ENCODE data around the gene HNRNPF. TPM values are rescaled to one million over a fixed set of nuclear protein-coding genes. Genes with fewer than 3 reads are reported as not detected.

HNRNPF gene
- total RNA-seq, 2 experiments from 2014 or later: 86.5 to 87.9 TPM

DNA sequence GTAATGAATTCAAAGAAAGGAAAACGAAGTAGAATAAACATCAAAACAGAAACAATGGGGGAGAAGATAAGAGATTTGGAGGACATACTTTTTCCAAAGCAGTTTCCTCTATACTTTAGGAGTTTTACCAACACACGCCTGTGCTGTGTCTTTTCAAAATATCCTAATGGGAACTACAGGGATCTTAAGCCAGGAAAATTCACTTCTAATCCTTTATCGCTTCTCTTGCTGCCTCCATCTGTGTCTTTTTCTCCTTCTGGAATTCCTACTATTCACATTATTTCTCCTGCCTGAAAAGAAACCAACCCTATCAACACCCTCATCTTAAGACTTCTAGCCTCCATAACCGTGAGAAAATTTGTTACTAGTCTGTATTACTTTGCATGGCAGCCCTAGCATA, 6.8 kb downstream of the HNRNPF start:
- ChIA-PET CTCF (no interaction called here), POLR2A (no interaction called here)
- H3K27me3 ChIP-seq (ENCODE audit: control insufficient read depth in 1 of 2, insufficient read depth in 2 of 2, low read length in 2 of 2): no peaks in the 10 kb centered on the region
- H3K27ac ChIP-seq (ENCODE audit: low read depth in 1 of 2, low read length in 2 of 2): peak overlapping the region in 1 of 2 donors; percentile 7
- no peak for ATAC-seq (ENCODE audit: poor library complexity)
- TF ChIP-seq, protein P1, sequence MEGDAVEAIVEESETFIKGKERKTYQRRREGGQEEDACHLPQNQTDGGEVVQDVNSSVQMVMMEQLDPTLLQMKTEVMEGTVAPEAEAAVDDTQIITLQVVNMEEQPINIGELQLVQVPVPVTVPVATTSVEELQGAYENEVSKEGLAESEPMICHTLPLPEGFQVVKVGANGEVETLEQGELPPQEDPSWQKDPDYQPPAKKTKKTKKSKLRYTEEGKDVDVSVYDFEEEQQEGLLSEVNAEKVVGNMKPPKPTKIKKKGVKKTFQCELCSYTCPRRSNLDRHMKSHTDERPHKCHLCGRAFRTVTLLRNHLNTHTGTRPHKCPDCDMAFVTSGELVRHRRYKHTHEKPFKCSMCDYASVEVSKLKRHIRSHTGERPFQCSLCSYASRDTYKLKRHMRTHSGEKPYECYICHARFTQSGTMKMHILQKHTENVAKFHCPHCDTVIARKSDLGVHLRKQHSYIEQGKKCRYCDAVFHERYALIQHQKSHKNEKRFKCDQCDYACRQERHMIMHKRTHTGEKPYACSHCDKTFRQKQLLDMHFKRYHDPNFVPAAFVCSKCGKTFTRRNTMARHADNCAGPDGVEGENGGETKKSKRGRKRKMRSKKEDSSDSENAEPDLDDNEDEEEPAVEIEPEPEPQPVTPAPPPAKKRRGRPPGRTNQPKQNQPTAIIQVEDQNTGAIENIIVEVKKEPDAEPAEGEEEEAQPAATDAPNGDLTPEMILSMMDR (IDR thresholded peaks at IDR 0.05): no peak
- Mint-ChIP-seq H3K9me3 (no peaks in the 10 kb centered on the region), H3K36me3 (ENCODE audit: low read depth) (peaks cover 76% of the 10 kb centered on the region), H3K4me3 (peak overlapping the region; percentile 79), H3K4me1 (ENCODE audit: low read depth) (peaks cover 84% of the 10 kb centered on the region), H3K27ac (peak overlapping the region; percentile 93), H3K27me3 (no peaks in the 10 kb centered on the region)
- intact Hi-C loops (cut with DNase I, micrococcal nuclease): no loop called here
- peaks cover 25% of the 10 kb centered on the region for H3K36me3 ChIP-seq (ENCODE audit: insufficient read depth, low read length)
- H3K4me1 ChIP-seq (ENCODE audit: insufficient read depth, low read length): peaks cover 74% of the 10 kb centered on the region
- no peaks in the 10 kb centered on the region for H3K9me3 ChIP-seq (ENCODE audit: control insufficient read depth in 1 of 2, insufficient read depth in 1 of 2, low read length in 2 of 2)
- DNase-seq: no peak
- H3K4me3 ChIP-seq (ENCODE audit: low read length): peak overlapping the region; percentile 10

DNA sequence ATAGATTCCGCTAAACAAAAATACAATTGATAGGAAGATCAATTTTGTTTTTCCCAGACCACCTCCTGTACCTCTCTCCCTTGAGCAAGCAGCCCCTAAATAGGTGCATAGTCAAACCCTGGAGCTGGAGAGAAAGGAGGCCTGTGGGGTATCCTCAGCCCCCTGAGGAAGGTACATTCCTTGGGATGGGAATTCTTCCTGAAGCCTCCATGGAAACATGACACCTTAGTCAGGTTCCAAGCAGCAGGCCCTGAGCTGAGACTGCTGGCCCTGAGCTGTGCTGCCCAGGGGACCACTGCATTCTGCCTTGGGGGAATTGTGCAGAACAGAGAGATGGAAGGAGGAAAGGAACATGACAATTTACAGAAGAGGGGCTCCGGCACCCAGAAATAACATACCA, 7.4 kb downstream of the HNRNPF start:
- peaks cover 25% of the 10 kb centered on the region for H3K36me3 ChIP-seq (ENCODE audit: insufficient read depth, low read length)
- ChIA-PET CTCF (no interaction called here), POLR2A (interaction anchor here (0.5 to 1.5 kb wide), 2 partner anchors 35 to 43 kb away, joined by 3 to 5 read pairs; partner anchors contain the start of gene ZNF487)
- Mint-ChIP-seq H3K36me3 (ENCODE audit: low read depth) (peaks cover 76% of the 10 kb centered on the region), H3K9me3 (no peaks in the 10 kb centered on the region), H3K4me1 (ENCODE audit: low read depth) (peaks cover 86% of the 10 kb centered on the region), H3K27ac (peak overlapping the region; percentile 93), H3K27me3 (no peaks in the 10 kb centered on the region), H3K4me3 (peak overlapping the region; percentile 79)
- TF ChIP-seq, protein P1 (IDR thresholded peaks at IDR 0.05): no peak
- H3K27ac ChIP-seq (ENCODE audit: low read depth in 1 of 2, low read length in 2 of 2): peak overlapping the region in 1 of 2 donors; percentile 7
- H3K4me3 ChIP-seq (ENCODE audit: low read length): no peak overlapping the region
- no peaks in the 10 kb centered on the region for H3K9me3 ChIP-seq (ENCODE audit: control insufficient read depth in 1 of 2, insufficient read depth in 1 of 2, low read length in 2 of 2)
- no peak for ATAC-seq (ENCODE audit: poor library complexity)
- peaks cover 75% of the 10 kb centered on the region for H3K4me1 ChIP-seq (ENCODE audit: insufficient read depth, low read length)
- H3K27me3 ChIP-seq (ENCODE audit: control insufficient read depth in 1 of 2, insufficient read depth in 2 of 2, low read length in 2 of 2): no peaks in the 10 kb centered on the region
- DNase-seq: no peak
- intact Hi-C loops (cut with DNase I, micrococcal nuclease): no loop called here

DNA sequence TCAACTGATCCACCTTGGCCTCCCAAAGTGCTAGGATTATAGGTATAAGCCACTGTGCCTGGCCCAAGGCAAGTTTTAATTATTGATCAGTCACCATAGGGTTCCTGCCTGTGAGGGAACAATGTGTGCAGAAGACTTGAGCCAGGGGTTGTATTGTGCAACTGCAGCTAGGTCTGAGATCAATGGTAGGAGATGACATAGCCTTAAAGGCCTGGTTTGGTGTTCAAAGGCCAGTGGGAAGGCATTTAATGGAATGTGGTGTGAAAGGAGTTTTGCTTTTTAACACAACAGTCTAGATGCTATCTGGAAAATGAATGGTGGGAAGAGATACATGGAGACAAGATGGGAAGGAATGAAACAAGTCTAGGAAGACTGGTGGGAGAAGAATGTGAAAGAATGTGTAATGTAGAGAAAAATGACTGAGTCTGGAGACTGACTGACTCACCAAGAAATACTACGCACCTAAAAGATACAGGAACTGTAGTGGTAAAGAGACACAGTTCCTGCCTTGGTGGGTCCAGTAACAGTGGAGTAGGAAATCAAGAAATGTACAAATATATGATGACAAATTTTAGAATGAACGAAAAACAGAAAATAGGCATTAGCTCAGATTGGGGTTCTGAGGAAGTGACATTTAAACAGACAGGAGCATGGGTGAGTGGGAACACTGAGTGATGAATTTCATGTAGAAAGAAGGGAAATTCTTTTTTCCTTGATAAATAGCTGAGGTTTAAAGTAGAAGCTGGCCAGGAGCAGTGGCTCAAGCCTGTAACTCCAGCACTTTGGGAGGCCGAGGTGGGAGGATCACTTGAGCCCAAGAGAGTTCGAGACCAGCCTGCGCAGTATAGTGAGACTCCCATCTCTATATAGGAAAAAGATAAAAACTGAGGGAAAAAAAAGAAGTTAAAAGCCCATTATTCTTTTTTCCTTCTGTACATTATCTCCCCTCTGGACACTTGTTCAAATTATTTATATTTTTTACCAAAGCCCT, 9.4 kb downstream of the HNRNPF start:
- H3K27ac ChIP-seq (ENCODE audit: low read depth in 1 of 2, low read length in 2 of 2): peak overlapping the region; percentile 92 to 94
- peaks cover 81% of the 10 kb centered on the region for H3K4me1 ChIP-seq (ENCODE audit: insufficient read depth, low read length)
- Mint-ChIP-seq H3K27ac (peak overlapping the region; percentile 93), H3K9me3 (no peaks in the 10 kb centered on the region), H3K36me3 (ENCODE audit: low read depth) (peaks cover 82% of the 10 kb centered on the region), H3K4me1 (ENCODE audit: low read depth) (peaks cover 88% of the 10 kb centered on the region), H3K27me3 (no peaks in the 10 kb centered on the region), H3K4me3 (peak overlapping the region; percentile 84)
- DNase-seq (peak in 3 of 14 experiments; percentile 22 to 55 (median 46)), ATAC-seq (ENCODE audit: poor library complexity) (peak; percentile 51)
- H3K36me3 ChIP-seq (ENCODE audit: insufficient read depth, low read length): peaks cover 40% of the 10 kb centered on the region
- TF ChIP-seq, protein P1 (IDR thresholded peaks at IDR 0.05): no peak
- H3K27me3 ChIP-seq (ENCODE audit: control insufficient read depth in 1 of 2, insufficient read depth in 2 of 2, low read length in 2 of 2): no peaks in the 10 kb centered on the region
- H3K4me3 ChIP-seq (ENCODE audit: low read length): peak overlapping the region; percentile 3
- CTCF ChIA-PET: no interaction called here
- intact Hi-C loops (cut with DNase I, micrococcal nuclease): loop anchor here (5.0 to 10.0 kb wide), 3 partner anchors 37 to 175 kb away; partner anchors contain the start of genes ZNF239 (in 1 of the 2) and ZNF487 (in 1 of the 2)
- POLR2A ChIA-PET: interaction anchor here (1.4 to 4.8 kb wide), 5 partner anchors 7 to 37 kb away, joined by 4 to 54 read pairs (median 5); partner anchors contain the start of genes HNRNPF and ZNF487
- no peaks in the 10 kb centered on the region for H3K9me3 ChIP-seq (ENCODE audit: control insufficient read depth in 1 of 2, insufficient read depth in 1 of 2, low read length in 2 of 2)

All from CD4-positive, alpha-beta T cell (primary cell).